Heart right ventricle (tissue), 16 donors: ENCODE results near the gene GPR157. TPM values are rescaled to one million over a fixed set of nuclear protein-coding genes. Genes with fewer than 3 reads are reported as not detected.

Source experiments
- ATAC-seq, 8 donors: fragments of 200-7000 bp; cut with Tn5 transposase; one replicate each; pipeline ENCODE4 v1.9.1; 2020; ENCODE audit warnings: mild to moderate bottlenecking in 8 of 8, moderate library complexity in 8 of 8, moderate number of reproducible peaks in 1 of 8
- DNase-seq, 2 donors: peaks; one replicate each; pipeline ENCODE4 v3.0.0-alpha.2; 2020
- H3K27ac ChIP-seq, 10 donors: fragments of 200-600 bp; sonication (generic) in 2 of 10; one replicate each; pipeline versions ENCODE4 v1.5.0 to v1.8.0; 2020 to 2022; ENCODE audit warnings: mild to moderate bottlenecking in 3 of 10
- H3K27me3 ChIP-seq, 7 donors: fragments of 200-600 bp; one replicate each; pipeline ENCODE4 v1.8.0; 2021 to 2022; ENCODE audit warnings: mild to moderate bottlenecking in 2 of 7
- H3K36me3 ChIP-seq, 9 donors: fragments of 200-600 bp; sonication (generic) in 1 of 9; one replicate each; pipeline versions ENCODE4 v1.5.0 to v1.8.0; 2020 to 2022; ENCODE audit warnings: mild to moderate bottlenecking in 2 of 9
- H3K4me1 ChIP-seq, 9 donors: fragments of 200-600 bp; sonication (generic) in 1 of 9; one replicate each; pipeline versions ENCODE4 v1.5.0 to v1.8.0; 2020 to 2022; ENCODE audit warnings: mild to moderate bottlenecking in 4 of 9
- H3K4me3 ChIP-seq, 10 donors: fragments of 200-600 bp; sonication (generic) in 2 of 10; one replicate each; pipeline versions ENCODE4 v1.5.0 to v1.8.0; 2020 to 2022; ENCODE audit warnings: mild to moderate bottlenecking in 7 of 10, moderate library complexity in 2 of 10
- H3K9me3 ChIP-seq, 11 donors: fragments of 200-600 bp in 10 of 11; sonication (generic) in 2 of 11; one replicate each; pipeline versions ENCODE4 v1.5.0 to v1.8.0; 2013 to 2022; ENCODE audit warnings: mild to moderate bottlenecking in 2 of 11, control low read depth in 1 of 11, moderate library complexity in 1 of 11
- WGBS, 2 donors: extraction: QIAGEN DNeasy Blood & Tissue Kit; methylation state at CpG; one replicate each; pipeline ENCODE4 v1.1.7; 2013; ENCODE audit warnings: inconsistent platforms in 1 of 2; 5-methylcytosine and 5-hydroxymethylcytosine counted together
- intact Hi-C, 10 donors: fragments of 100-400 bp; cut with DNase I; formaldehyde crosslinking; loops; one replicate each; pipeline versions ENCODE4 v1.11.1 to v1.14.2; 2022
- polyA plus RNA-seq, 2 donors: library from polyadenylated mRNA; stranded (reverse); fragments of 200-250 nt; gene quantifications; one replicate each; pipeline ENCODE4 v1.2.3, GENCODE V29; 2013
- total RNA-seq, 10 donors: library from RNA; stranded (reverse); fragmentation: NEBNext Ultra II Directional in 3 of 10; extraction: Animal tissue kit (Norgen Biotek cat#: 25700) in 3 of 10; gene quantifications; one replicate each; pipeline versions ENCODE4 v1.2.1 to v1.2.4, GENCODE V29; 2021 to 2023
- TF ChIP-seq, protein P1 (sequence below), 9 donors: fragments of 200-600 bp; sonication (generic) in 2 of 9; IDR thresholded peaks; one replicate each; pipeline versions ENCODE4 v1.5.0 to v1.8.0; 2021 to 2022; ENCODE audit warnings: antibody characterized with exemption in 9 of 9, mild to moderate bottlenecking in 5 of 9, moderate library complexity in 1 of 9
- donor health status: Arrhythmogenic right ventricular cardiomyopathy.
- donor health status: ischemic (EF 13 %, LVEDD 7.1; RV severe dilation, severe dysfunction).
- donor health status: healthy with polysubstance abuse.
- donor health status: DM: no; HTN: yes; CAD: no.
- donor health status: DM: no; HTN: no; CAD: no.
- donor health status: ischemic (EF 25% LVEDD 6.9; RV normal size, moderate dysfunction).
- donor health status: ischemic (EF 25% LVEDD 5.7; RV mildly dilated, moderate dysfunction).
- donor health status: healthy.
- donor health status: DM: yes; HTN: yes; CAD: no.
- donor health status: Ischemic cardiomyopathy.
- donor health status: ischemic (EF 35%, LVEDD 5.7; RV mildly dilated, moderate dysfunction).
- donor health status: nonischemic (EF 11% LVEDD 7.7; RV severe dilation, severe dysfunction).
- donor health status: DM: yes; HTN: yes; CAD: no.
- donor health status: PGD.
- donor health status: ischemic (EF 29% LVEDD 5.4; RV normal size, mild dysfunction).
- donor health status: nonischemic (EF 23%, LVEDD 6.1; RV moderate dilation, normal function).

The GPR157 gene
- total and polyA plus RNA-seq, 12 donors, result 5.1 to 69.1 (median 36.2) TPM

DNA sequence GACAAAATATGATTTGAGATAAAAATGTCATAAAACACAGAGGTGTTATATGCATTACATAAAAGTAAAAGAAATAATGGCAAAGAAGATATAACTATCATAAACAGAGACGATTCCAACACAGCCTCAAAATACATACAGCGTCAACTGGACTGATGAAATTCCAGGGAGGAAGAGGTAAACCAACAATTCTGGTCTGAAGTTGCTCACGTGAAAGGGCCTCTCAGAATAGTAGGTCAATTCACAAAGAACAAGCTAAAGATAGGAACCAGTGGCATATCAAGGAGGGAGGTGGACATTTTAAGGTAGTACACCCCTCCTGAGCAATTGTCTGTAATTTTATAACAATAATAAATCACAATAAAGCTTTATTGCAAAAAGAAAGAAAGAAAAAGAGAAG lies 78.1 kb downstream of the GPR157 start:
- TF ChIP-seq, protein P1, sequence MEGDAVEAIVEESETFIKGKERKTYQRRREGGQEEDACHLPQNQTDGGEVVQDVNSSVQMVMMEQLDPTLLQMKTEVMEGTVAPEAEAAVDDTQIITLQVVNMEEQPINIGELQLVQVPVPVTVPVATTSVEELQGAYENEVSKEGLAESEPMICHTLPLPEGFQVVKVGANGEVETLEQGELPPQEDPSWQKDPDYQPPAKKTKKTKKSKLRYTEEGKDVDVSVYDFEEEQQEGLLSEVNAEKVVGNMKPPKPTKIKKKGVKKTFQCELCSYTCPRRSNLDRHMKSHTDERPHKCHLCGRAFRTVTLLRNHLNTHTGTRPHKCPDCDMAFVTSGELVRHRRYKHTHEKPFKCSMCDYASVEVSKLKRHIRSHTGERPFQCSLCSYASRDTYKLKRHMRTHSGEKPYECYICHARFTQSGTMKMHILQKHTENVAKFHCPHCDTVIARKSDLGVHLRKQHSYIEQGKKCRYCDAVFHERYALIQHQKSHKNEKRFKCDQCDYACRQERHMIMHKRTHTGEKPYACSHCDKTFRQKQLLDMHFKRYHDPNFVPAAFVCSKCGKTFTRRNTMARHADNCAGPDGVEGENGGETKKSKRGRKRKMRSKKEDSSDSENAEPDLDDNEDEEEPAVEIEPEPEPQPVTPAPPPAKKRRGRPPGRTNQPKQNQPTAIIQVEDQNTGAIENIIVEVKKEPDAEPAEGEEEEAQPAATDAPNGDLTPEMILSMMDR (IDR thresholded peaks at IDR 0.05), result no peak
- H3K4me1 ChIP-seq, result no peaks in the 10 kb centered on the region
- H3K27ac ChIP-seq, result no peak overlapping the region
- intact Hi-C loops, result no loop called here
- peak in 2 of 8 donors; percentile 33 to 42 for ATAC-seq
- no peak for DNase-seq
- no peak overlapping the region for H3K4me3 ChIP-seq
- H3K36me3 ChIP-seq, result peaks cover 0 to 22% (median 0%) of the 10 kb centered on the region in 9 donors
- no peaks in the 10 kb centered on the region for H3K9me3 ChIP-seq
- no peaks in the 10 kb centered on the region for H3K27me3 ChIP-seq
- WGBS, 2 donors, result 35 to 54% methylated on average over 3 of the region's 3 CpGs

Other genes with a start within 250 kb of the GPR157 start
- gene CA6, start 183.2 kb downstream of the GPR157 start, total RNA-seq, result under 1 TPM in 1 of 10 donors, not detected in 9; 0.20 TPM
- gene CA6, start 183.2 kb downstream of the GPR157 start, polyA plus RNA-seq, result not detected
- under 1 TPM in 1 of 10 donors, not detected in 9; 0.16 TPM for gene SLC2A7, start 102.7 kb downstream of the GPR157 start, total RNA-seq
- gene SLC2A7, start 102.7 kb downstream of the GPR157 start, polyA plus RNA-seq, result not detected
- 10 to 100 TPM in 1 of 10 donors, 1 to 10 TPM in 9; 1.3 to 15.6 (median 4.3) TPM for gene SLC2A5, start 59.5 kb downstream of the GPR157 start, total RNA-seq
- 1 to 10 TPM in 1 of 2 donors, under 1 TPM in 1; 0.39 to 1.7 TPM for gene SLC2A5, start 59.5 kb downstream of the GPR157 start, polyA plus RNA-seq
- gene H6PD, start 105.7 kb upstream of the GPR157 start, total RNA-seq, result 10 to 100 TPM; 22.3 to 45.0 (median 29.3) TPM
- gene H6PD, start 105.7 kb upstream of the GPR157 start, polyA plus RNA-seq, result 10 to 100 TPM in 1 of 2 donors, 1 to 10 TPM in 1; 5.7 to 17.1 TPM
- 10 to 100 TPM in 3 of 10 donors, 1 to 10 TPM in 7; 5.5 to 16.5 (median 9.4) TPM for gene SPSB1, start 163.8 kb upstream of the GPR157 start, total RNA-seq
- 1 to 10 TPM; 6.7 to 7.5 TPM for gene SPSB1, start 163.8 kb upstream of the GPR157 start, polyA plus RNA-seq